Sigmoid colon (tissue), 4 donors: ENCODE measurements around the gene AP4S1.

ENCODE experiments used
- POLR2AphosphoS5 ChIP-seq, 4 donors: sonication (generic); formaldehyde crosslinking; IDR thresholded peaks; one replicate each; pipeline ENCODE4 v1.6.1; 2017; ENCODE audit warnings: antibody characterized with exemption in 4 of 4
- TF ChIP-seq, protein P1 (sequence below), 4 experiments: fragments of 450-650 bp in 3 of 4; fragments of 200-600 bp in 1 of 4; IDR thresholded peaks; one replicate each; pipeline ENCODE4 v1.5.1; 2016 to 2019; ENCODE audit warnings: antibody characterized with exemption in 4 of 4, mild to moderate bottlenecking in 3 of 4, moderate library complexity in 2 of 4

DNA sequence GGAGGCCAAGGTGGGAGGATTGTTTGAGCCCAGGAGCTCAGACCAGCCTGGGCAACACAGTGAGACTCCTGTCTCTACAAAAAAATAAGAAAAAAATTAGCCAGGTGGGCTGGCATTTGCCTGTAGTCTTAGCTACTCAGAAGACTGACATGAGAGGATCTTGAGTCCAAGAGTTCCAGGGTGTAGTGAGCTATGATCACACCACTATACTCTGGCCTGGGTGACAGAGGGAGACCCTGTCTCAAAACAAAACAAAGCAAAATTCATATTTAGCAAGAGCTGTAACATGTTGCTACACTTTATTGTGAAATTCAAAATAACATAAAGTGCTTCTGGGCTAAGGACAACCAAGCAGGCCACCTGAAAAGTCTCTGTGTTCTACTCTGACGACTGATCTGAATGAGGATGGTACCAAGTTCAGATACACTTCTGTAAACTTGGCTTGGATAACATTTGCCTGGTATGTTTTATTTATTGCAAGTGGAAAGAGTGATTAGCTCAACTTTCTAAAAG, 12.3 kb downstream of the AP4S1 start:
- TF ChIP-seq, protein P1, sequence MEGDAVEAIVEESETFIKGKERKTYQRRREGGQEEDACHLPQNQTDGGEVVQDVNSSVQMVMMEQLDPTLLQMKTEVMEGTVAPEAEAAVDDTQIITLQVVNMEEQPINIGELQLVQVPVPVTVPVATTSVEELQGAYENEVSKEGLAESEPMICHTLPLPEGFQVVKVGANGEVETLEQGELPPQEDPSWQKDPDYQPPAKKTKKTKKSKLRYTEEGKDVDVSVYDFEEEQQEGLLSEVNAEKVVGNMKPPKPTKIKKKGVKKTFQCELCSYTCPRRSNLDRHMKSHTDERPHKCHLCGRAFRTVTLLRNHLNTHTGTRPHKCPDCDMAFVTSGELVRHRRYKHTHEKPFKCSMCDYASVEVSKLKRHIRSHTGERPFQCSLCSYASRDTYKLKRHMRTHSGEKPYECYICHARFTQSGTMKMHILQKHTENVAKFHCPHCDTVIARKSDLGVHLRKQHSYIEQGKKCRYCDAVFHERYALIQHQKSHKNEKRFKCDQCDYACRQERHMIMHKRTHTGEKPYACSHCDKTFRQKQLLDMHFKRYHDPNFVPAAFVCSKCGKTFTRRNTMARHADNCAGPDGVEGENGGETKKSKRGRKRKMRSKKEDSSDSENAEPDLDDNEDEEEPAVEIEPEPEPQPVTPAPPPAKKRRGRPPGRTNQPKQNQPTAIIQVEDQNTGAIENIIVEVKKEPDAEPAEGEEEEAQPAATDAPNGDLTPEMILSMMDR (IDR thresholded peaks at IDR 0.05), result no peak
- TF ChIP-seq POLR2AphosphoS5 (IDR thresholded peaks at IDR 0.05), result no peak
